H1 (cell line): ENCODE data around the gene P2RX1. TPM values are rescaled to one million over a fixed set of nuclear protein-coding genes. Genes with fewer than 3 reads are reported as not detected.

Experiments
- PHF8 ChIP-seq: fragments of 200-600 bp; sonication (generic); conservative IDR thresholded peaks from 2 replicates; pipeline ENCODE4 v1.7.1; 2012; ENCODE audit warnings: low read depth, mild to moderate bottlenecking, inconsistent platforms, low read length, moderate library complexity
- POLR2A ChIP-seq, 2 experiments: IDR thresholded peaks; 1 replicate in 1 of 2; 2 replicates in 1 of 2; pipeline ENCODE4 v1.6.1; 2011; ENCODE audit warnings: low read depth in 2 of 2, low read length in 2 of 2, mild to moderate bottlenecking in 2 of 2; ENCODE audit errors: control extremely low read depth in 1 of 2
- YY1 ChIP-seq: IDR thresholded peaks from 2 replicates; pipeline ENCODE4 v1.6.1; 2011; ENCODE audit warnings: low read depth, mild to moderate bottlenecking, low read length
- polyA plus RNA-seq, 7 experiments: library from polyadenylated mRNA; depleted of rRNA in 3 of 7; stranded (reverse) in 5 of 7; unstranded in 2 of 7; fragments of >200 nt in 5 of 7; fragments of 200-250 nt in 2 of 7; gene quantifications; 1 replicate in 5 of 7; 2 replicates in 1 of 7; 4 replicates in 1 of 7; pipeline versions ENCODE4 v1.2.1 to v1.2.3, GENCODE V29; 2011 to 2013; ENCODE audit warnings: missing spikeins in 2 of 7, mixed read lengths in 2 of 7
- total RNA-seq: library from RNA; stranded (reverse); fragmentation: NEBNext Ultra II Directional; extraction: Animal tissue kit (Norgen Biotek cat#: 25700); gene quantifications from 2 replicates; pipeline ENCODE4 v1.2.1, GENCODE V29; 2021
- TF ChIP-seq, protein P1 (sequence below): IDR thresholded peaks from 2 replicates; pipeline ENCODE4 v1.6.1; 2011; ENCODE audit warnings: low read length, improper control_type of control experiment

The P2RX1 gene
- total and polyA plus RNA-seq, 2 of the 8 experiments (the other 6 are each of a cell fraction or from before 2014, with no cell fraction given): 0.45 to 1.1 TPM

DNA sequence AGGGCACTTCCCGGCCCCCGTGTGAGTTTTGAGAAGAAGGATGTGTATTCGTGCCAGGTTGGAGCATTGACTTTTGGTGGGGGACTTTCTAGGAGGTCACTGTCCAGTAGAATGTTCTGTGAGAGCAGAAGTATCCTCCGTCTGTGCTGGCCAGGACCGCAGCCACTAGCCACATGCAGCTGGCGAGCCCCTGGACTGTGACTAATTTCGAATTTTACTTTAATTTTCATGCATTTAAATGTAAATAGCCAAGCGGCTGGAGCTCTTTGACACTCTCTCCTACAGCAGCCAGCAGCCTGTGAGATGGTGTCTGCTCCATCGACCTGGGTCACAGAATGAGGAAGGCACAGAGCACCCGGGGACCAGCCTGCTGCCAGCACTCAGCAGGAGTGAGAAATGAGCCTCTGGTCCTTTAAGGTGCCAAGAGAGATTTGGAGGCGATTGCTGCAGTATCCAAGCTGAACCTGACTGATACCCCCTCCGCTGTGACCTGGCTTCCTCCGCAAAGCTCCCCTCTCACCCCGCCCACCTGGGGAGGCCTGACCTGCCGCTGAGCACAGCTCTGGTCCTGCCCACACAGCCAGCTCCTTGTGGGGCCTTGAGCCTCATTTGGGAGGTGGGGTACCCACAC, 40.2 kb upstream of the P2RX1 start (continued):
- TF ChIP-seq, protein P1, sequence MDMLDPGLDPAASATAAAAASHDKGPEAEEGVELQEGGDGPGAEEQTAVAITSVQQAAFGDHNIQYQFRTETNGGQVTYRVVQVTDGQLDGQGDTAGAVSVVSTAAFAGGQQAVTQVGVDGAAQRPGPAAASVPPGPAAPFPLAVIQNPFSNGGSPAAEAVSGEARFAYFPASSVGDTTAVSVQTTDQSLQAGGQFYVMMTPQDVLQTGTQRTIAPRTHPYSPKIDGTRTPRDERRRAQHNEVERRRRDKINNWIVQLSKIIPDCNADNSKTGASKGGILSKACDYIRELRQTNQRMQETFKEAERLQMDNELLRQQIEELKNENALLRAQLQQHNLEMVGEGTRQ: no peak
- TF ChIP-seq POLR2A (IDR thresholded peaks at IDR 0.05; ENCODE audit: control extremely low read depth in 1 of 2, low read depth in 2 of 2, low read length in 2 of 2) (no peak), PHF8 (no peak), YY1 (no peak)
